Epithelial cell of umbilical artery (primary cell): Measurements from ENCODE around the gene SRSF9. TPM values are rescaled to one million over a fixed set of nuclear protein-coding genes. Genes with fewer than 3 reads are reported as not detected.

Experiments used
- total RNA-seq: library from RNA; depleted of rRNA; stranded (reverse); fragments of >200 nt; gene quantifications from 2 replicates; pipeline ENCODE4 v1.2.3, GENCODE V29; 2014

SRSF9 gene
- total RNA-seq = 337 and 355 TPM in 2 replicates

DNA sequence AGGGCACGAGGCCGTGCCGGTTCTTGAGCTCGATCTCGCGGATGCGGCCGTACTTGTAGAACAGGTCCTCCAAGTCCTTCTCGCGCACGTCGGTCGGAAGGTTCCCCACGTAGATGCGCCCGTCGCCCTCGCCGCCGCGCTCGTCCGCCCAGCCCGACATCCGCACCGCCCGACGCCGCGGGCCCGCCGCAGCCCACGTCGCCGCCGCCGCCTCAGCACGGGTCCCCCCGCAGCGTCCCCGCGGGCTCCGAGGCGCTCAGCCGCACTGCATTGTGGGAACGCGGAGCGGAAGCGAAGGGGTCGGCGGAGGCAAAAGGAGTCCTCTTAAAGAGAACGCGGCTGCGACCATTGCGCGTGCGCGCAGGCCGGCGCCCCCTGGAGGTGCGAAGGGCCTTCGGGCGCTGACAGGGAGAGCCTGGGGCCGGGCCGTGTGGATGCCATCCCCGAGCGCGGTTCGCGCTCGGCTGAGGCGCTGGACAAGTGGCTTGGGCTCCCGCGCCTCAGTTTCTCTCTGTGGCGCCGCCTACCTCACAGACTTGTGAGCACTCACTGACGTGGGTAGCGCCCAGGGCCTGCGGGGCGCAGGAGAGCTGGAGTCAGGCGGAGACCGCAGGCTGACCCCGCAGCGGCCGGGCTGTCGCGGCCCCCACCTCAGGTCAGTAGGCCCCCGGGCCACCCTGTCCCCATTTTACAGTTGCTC lies at the start of gene SRSF9:
TSS of gene SRSF9 (minus strand) at position 299 of the 700 bp plus-strand sequence. CDS start at position 160, 139 bp downstream.

DNA sequence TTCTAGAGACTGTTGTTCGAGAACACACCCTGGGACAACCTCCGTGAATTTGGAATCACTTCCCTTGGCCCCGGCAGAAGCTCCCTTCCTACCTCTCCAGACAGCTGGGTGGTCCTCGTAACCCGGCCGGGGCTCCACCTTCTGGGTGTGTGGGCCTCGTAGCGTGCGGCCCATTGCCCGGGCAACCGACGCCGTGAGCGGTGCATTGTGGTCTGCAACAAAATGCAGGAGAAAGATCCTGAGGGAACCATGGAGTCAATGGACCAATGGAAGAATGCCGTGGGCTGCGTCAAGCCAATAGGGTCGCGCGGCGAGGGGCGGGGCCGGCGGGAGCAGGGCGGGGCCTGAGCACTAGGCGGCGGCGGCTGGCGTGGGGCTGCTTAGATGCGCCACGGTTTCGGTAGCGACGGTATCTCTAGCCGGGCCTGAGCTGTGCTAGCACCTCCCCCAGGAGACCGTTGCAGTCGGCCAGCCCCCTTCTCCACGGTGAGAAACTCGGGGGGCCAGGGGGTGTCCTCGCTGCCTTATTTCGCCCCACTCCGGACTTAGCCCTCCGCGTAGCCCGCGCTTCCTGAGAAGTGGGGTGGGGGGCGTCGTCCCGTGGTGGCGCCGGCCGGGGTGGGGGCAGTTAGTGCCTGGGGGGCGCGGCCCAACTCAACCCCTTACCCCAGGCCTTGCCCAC lies 26.3 kb upstream of the SRSF9 start, which contains the start of gene DYNLL1:
TSS of gene DYNLL1 (plus strand) at position 383 of the 682 bp plus-strand sequence. CDS start 309 bp downstream, outside the sequence.

DNA sequence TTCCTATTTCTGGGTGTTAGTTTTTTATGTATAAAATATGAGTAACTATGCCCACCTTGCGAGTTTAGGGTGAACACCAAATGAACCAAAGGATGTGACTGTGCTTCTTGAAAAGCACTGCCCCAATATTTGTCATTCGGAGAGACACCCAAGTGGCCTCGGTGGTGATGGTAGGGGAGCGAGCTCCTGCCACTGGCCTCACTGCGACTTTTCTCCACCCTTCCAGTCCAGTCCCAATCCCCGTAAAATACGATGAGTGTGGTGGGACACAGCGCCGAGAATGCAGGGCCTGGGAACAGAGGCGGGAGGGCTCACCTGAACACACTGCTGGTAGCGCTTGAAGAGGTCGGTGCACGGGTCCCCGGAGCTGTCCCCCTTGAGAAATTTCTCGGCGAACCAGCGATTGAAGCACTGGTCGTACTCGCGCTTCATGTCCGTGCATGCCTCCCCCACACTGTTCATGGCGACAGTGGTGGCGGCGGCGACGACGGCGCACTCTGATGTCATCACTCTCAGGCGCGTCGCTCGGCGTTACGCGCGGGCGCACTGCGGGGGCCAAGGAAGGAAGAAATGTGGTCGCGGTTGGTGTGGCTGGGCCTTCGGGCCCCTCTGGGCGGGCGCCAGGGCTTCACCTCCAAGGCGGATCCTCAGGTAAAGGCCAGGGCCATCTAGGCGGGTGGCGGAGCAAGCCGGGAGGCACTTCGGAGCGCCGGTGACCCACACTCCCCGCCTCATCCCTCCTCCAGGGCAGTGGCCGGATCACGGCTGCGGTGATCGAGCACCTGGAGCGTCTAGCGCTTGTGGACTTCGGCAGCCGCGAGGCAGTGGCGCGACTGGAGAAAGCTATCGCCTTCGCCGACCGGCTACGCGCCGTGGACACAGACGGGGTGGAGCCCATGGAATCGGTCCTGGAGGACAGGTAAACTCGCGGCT lies 23.4 kb downstream of the SRSF9 start, which contains the start of the genes GATC and TRIAP1:
TSS of gene GATC (plus strand) at position 534 of the 933 bp plus-strand sequence. CDS start at position 571, 37 bp downstream.
TSS of gene TRIAP1 (minus strand) at position 474 of the 933 bp plus-strand sequence. CDS start at position 462, 12 bp downstream.

GRCh38 chr12:120437735-120438494 lies 31.6 kb downstream of the SRSF9 start, which contains the start of gene COX6A1:
Gene COX6A1 (plus strand): TSS chr12:120438113. CDS start chr12:120438127, 14 bp downstream.

Other genes starting within 250 kb of the SRSF9 start
- 33.7 and 36.7 TPM in 2 replicates for gene PXN, start 204.0 kb downstream of the SRSF9 start, total RNA-seq
- gene RNU4-2, start 177.8 kb downstream of the SRSF9 start, total RNA-seq = under 0.01 TPM in 2 replicates
- under 0.01 TPM in 2 replicates for gene RNU4-1, start 176.5 kb downstream of the SRSF9 start, total RNA-seq
- 1.3 and 2.6 TPM in 2 replicates for gene SIRT4, start 167.4 kb downstream of the SRSF9 start, total RNA-seq
- not detected in 2 replicates for gene PLA2G1B, start 142.0 kb downstream of the SRSF9 start, total RNA-seq
- gene MSI1, start 100.6 kb downstream of the SRSF9 start, total RNA-seq = not detected in 2 replicates
- gene COX6A1, start 31.6 kb downstream of the SRSF9 start, total RNA-seq = 374 and 634 TPM in 2 replicates
- gene TRIAP1, start 23.4 kb downstream of the SRSF9 start, total RNA-seq = 56.4 and 58.5 TPM in 2 replicates
- gene GATC, start 23.3 kb downstream of the SRSF9 start, total RNA-seq = 21.1 and 24.5 TPM in 2 replicates
- 324 and 483 TPM in 2 replicates for gene DYNLL1, start 26.4 kb upstream of the SRSF9 start, total RNA-seq
- 34.8 and 51.8 TPM in 2 replicates for gene COQ5, start 59.4 kb upstream of the SRSF9 start, total RNA-seq
- 67.5 and 107 TPM in 2 replicates for gene RNF10, start 64.6 kb upstream of the SRSF9 start, total RNA-seq
- 48.3 and 58.1 TPM in 2 replicates for gene POP5, start 111.7 kb upstream of the SRSF9 start, total RNA-seq
- not detected in 2 replicates for gene CABP1, start 170.9 kb upstream of the SRSF9 start, total RNA-seq
- 82.2 and 82.5 TPM in 2 replicates for gene MLEC, start 217.4 kb upstream of the SRSF9 start, total RNA-seq
- 20.1 and 27.7 TPM in 2 replicates for gene UNC119B, start 240.7 kb upstream of the SRSF9 start, total RNA-seq